GM12891 (cell line): ENCODE measurements around the gene DEFB131B.

Source experiments
- PAX5 ChIP-seq: IDR thresholded peaks from 2 replicates; pipeline ENCODE4 v1.6.1; 2011; ENCODE audit warnings: low read length, moderate library complexity, mild to moderate bottlenecking; ENCODE audit not compliant: insufficient read depth, severe bottlenecking
- POLR2A ChIP-seq: IDR thresholded peaks from 2 replicates; pipeline ENCODE4 v1.6.1; 2011; ENCODE audit warnings: low read depth, low read length, control low read depth
- POLR2AphosphoS5 ChIP-seq: IDR thresholded peaks from 2 replicates; pipeline ENCODE4 v1.6.1; 2011; ENCODE audit warnings: low read depth, low read length, control low read depth
- TAF1 ChIP-seq: IDR thresholded peaks from 2 replicates; pipeline ENCODE4 v1.6.1; 2011; ENCODE audit warnings: low read depth, low read length, control low read depth

GRCh38 chr11:71931245-71931602 lies 53.0 kb downstream of the DEFB131B start:
- TF ChIP-seq TAF1 (no peak), POLR2A (no peak), POLR2AphosphoS5 (no peak), PAX5 (no peak)
